CD8-positive, alpha-beta memory T cell (primary cell): ENCODE results near the gene DEPP1. TPM values are rescaled to one million over a fixed set of nuclear protein-coding genes. Genes with fewer than 3 reads are reported as not detected.
A peak's percentile ranks its signal among the peaks of the same experiment; 100 is the strongest.

ENCODE experiments used
- CTCF ChIA-PET: fragments of 350-600 bp; sonication (Branson Sonifier 250); formaldehyde crosslinking; loops from one replicate; lab custom pipeline; 2021; ENCODE audit warnings: antibody characterized with exemption; lab: Charles Lee
- POLR2A ChIA-PET: fragments of 350-600 bp; sonication (Branson Sonifier 250); formaldehyde crosslinking; loops from one replicate; lab custom pipeline; 2021; ENCODE audit warnings: antibody characterized with exemption; lab: Charles Lee
- DNase-seq, 5 donors: peaks; one replicate each; pipeline versions ENCODE4 v3.0.0 to v3.0.0-alpha.2; 2020 to 2022; ENCODE audit warnings: mixed read lengths in 1 of 5
- H3K27ac ChIP-seq: one replicate; pipeline ENCODE4 v1.7.0; 2013; ENCODE audit warnings: low read depth, mild to moderate bottlenecking, low read length, moderate library complexity
- H3K27me3 ChIP-seq: 2 replicates; pipeline ENCODE4 v1.7.0; 2013; ENCODE audit warnings: low read length, mild to moderate bottlenecking; ENCODE audit not compliant: insufficient read depth, poor library complexity, severe bottlenecking
- H3K36me3 ChIP-seq: 2 replicates; pipeline ENCODE4 v1.7.0; 2013; ENCODE audit warnings: mild to moderate bottlenecking, low read length, moderate library complexity; ENCODE audit not compliant: insufficient read depth
- H3K4me1 ChIP-seq: 2 replicates; pipeline ENCODE4 v1.7.0; 2013; ENCODE audit warnings: mild to moderate bottlenecking, low read length, moderate library complexity; ENCODE audit not compliant: insufficient read depth
- H3K4me3 ChIP-seq: 2 replicates; pipeline ENCODE4 v1.7.0; 2013; ENCODE audit warnings: mild to moderate bottlenecking, low read length
- H3K9me3 ChIP-seq: 2 replicates; pipeline ENCODE4 v1.7.0; 2013; ENCODE audit warnings: mild to moderate bottlenecking, low read length
- H3K27ac Mint-ChIP-seq, 8 donors: one replicate each; pipeline ENCODE4 v1.8.0; 2020 to 2021; ENCODE audit warnings: mixed read lengths in 8 of 8, mild to moderate bottlenecking in 6 of 8, inconsistent platforms in 3 of 8, moderate library complexity in 3 of 8
- H3K27me3 Mint-ChIP-seq, 2 donors: one replicate each; pipeline ENCODE4 v1.8.0; 2020 to 2021; ENCODE audit warnings: mixed read lengths in 2 of 2, mild to moderate bottlenecking in 1 of 2, moderate library complexity in 1 of 2
- H3K36me3 Mint-ChIP-seq, 3 donors: one replicate each; pipeline ENCODE4 v1.8.0; 2020 to 2021; ENCODE audit warnings: mixed read lengths in 3 of 3, inconsistent platforms in 1 of 3, mild to moderate bottlenecking in 1 of 3
- H3K4me1 Mint-ChIP-seq, 3 donors: one replicate each; pipeline ENCODE4 v1.8.0; 2020 to 2021; ENCODE audit warnings: mixed read lengths in 3 of 3, inconsistent platforms in 1 of 3, mild to moderate bottlenecking in 1 of 3
- H3K4me3 Mint-ChIP-seq, 7 donors: one replicate each; pipeline ENCODE4 v1.8.0; 2020 to 2021; ENCODE audit warnings: mixed read lengths in 7 of 7, mild to moderate bottlenecking in 6 of 7, moderate library complexity in 4 of 7, inconsistent platforms in 2 of 7
- H3K9me3 Mint-ChIP-seq, 5 donors: one replicate each; pipeline ENCODE4 v1.8.0; 2020 to 2022; ENCODE audit warnings: mixed read lengths in 5 of 5, mild to moderate bottlenecking in 3 of 5, moderate library complexity in 2 of 5, inconsistent platforms in 1 of 5
- polyA plus RNA-seq: library from polyadenylated mRNA; unstranded; fragments of 300-500 nt; fragmentation: Illumina TruSeq; gene quantifications from one replicate; pipeline ENCODE4 v1.2.3, GENCODE V29; 2021
- total RNA-seq, 2 experiments: library from RNA; stranded (reverse); gene quantifications; one replicate each; pipeline ENCODE4 v1.2.3, GENCODE V29; 2021

DEPP1 gene
- total and polyA plus RNA-seq, 3 experiments from 2014 or later: 0.11 TPM; not detected in 2

GRCh38 chr10:44928462-44928861 is 50.1 kb downstream of the DEPP1 start:
- no peaks in the 10 kb centered on the region for H3K9me3 ChIP-seq
- H3K4me3 Mint-ChIP-seq: no peak overlapping the region
- no peak for DNase-seq
- no peak overlapping the region for H3K4me3 ChIP-seq
- H3K27me3 ChIP-seq: no peaks in the 10 kb centered on the region
- H3K4me1 Mint-ChIP-seq: no peaks in the 10 kb centered on the region
- H3K27ac Mint-ChIP-seq: no peak overlapping the region
- no peaks in the 10 kb centered on the region for H3K9me3 Mint-ChIP-seq
- no peaks in the 10 kb centered on the region for H3K4me1 ChIP-seq
- no peak overlapping the region for H3K27ac ChIP-seq
- peaks cover 0 to 3% of the 10 kb centered on the region in 2 donors for H3K27me3 Mint-ChIP-seq
- no peaks in the 10 kb centered on the region for H3K36me3 ChIP-seq
- H3K36me3 Mint-ChIP-seq: no peaks in the 10 kb centered on the region
- CTCF ChIA-PET: no interaction called here
- POLR2A ChIA-PET: no interaction called here

- H3K4me1 Mint-ChIP-seq: no peaks in the 10 kb centered on the region
- DNase-seq: no peak
- H3K36me3 Mint-ChIP-seq: no peaks in the 10 kb centered on the region
- H3K27me3 ChIP-seq: no peaks in the 10 kb centered on the region
- peaks cover 0 to 3% of the 10 kb centered on the region in 2 donors for H3K27me3 Mint-ChIP-seq
- H3K36me3 ChIP-seq: no peaks in the 10 kb centered on the region
- H3K4me3 Mint-ChIP-seq: no peak overlapping the region
- ChIA-PET POLR2A (no interaction called here), CTCF (no interaction called here)
- no peaks in the 10 kb centered on the region for H3K4me1 ChIP-seq
- H3K9me3 ChIP-seq: no peaks in the 10 kb centered on the region
- H3K27ac ChIP-seq: no peak overlapping the region
- no peak overlapping the region for H3K4me3 ChIP-seq
- peak overlapping the region in 1 of 8 donors; percentile 35 for H3K27ac Mint-ChIP-seq
- H3K9me3 Mint-ChIP-seq: no peaks in the 10 kb centered on the region
Measured at GRCh38 chr10:44927352-44927751, 51.3 kb downstream of the DEPP1 start.

GRCh38 chr10:44926751-44927351 is 51.8 kb downstream of the DEPP1 start:
- H3K4me1 ChIP-seq: no peaks in the 10 kb centered on the region
- ChIA-PET CTCF (no interaction called here), POLR2A (no interaction called here)
- no peaks in the 10 kb centered on the region for H3K4me1 Mint-ChIP-seq
- H3K27me3 ChIP-seq: no peaks in the 10 kb centered on the region
- H3K9me3 ChIP-seq: no peaks in the 10 kb centered on the region
- DNase-seq: no peak
- no peak overlapping the region for H3K27ac ChIP-seq
- no peaks in the 10 kb centered on the region for H3K36me3 Mint-ChIP-seq
- H3K4me3 ChIP-seq: no peak overlapping the region
- no peaks in the 10 kb centered on the region for H3K9me3 Mint-ChIP-seq
- H3K27me3 Mint-ChIP-seq: peaks cover 0 to 3% of the 10 kb centered on the region in 2 donors
- H3K27ac Mint-ChIP-seq: no peak overlapping the region
- H3K36me3 ChIP-seq: no peaks in the 10 kb centered on the region
- no peak overlapping the region for H3K4me3 Mint-ChIP-seq

Other genes starting within 250 kb of the DEPP1 start
- gene TMEM72, start 67.5 kb downstream of the DEPP1 start, total RNA-seq: not detected
- gene TMEM72, start 67.5 kb downstream of the DEPP1 start, polyA plus RNA-seq: not detected
- gene RASSF4, start 19.0 kb downstream of the DEPP1 start, total RNA-seq: 1 to 10 TPM; 2.8 TPM
- gene RASSF4, start 19.0 kb downstream of the DEPP1 start, polyA plus RNA-seq: 0.85 TPM
- gene ZNF22, start 22.1 kb upstream of the DEPP1 start, total RNA-seq: 10 to 100 TPM; 36.1 to 37.2 TPM
- gene ZNF22, start 22.1 kb upstream of the DEPP1 start, polyA plus RNA-seq: 49.1 TPM